GM10248 (cell line): Measurements from ENCODE around the gene LRRC4C.

ENCODE experiments used
- CTCF ChIA-PET: fragments of 300-600 bp; sonication (Branson Sonifier 250); formaldehyde crosslinking; extraction: SDS; loops from one replicate; lab custom pipeline; 2021; ENCODE audit warnings: antibody characterized with exemption; lab: Yijun Ruan, JAX
- POLR2A ChIA-PET: fragments of 350-650 bp; sonication (Branson Sonifier 250); formaldehyde crosslinking; extraction: SDS; loops from one replicate; lab custom pipeline; 2020; ENCODE audit warnings: antibody characterized with exemption; lab: Yijun Ruan, JAX
- DNase-seq: peaks from one replicate; pipeline ENCODE4 v3.0.0; 2012; ENCODE audit errors: extremely low spot score
- CTCF ChIP-seq: IDR thresholded peaks from 2 replicates; pipeline ENCODE4 v1.5.1; 2012; ENCODE audit warnings: mild to moderate bottlenecking, low read depth; ENCODE audit errors: extremely low read depth, missing control alignments, control extremely low read depth

LRRC4C gene

GRCh38 chr11:41405812-41406211 lies 53.6 kb downstream of the LRRC4C start:
- TF ChIP-seq CTCF: no peak
- no peak for DNase-seq
- ChIA-PET CTCF (interaction anchor here (0.9 kb wide), 1 partner anchor 1878 kb away, joined by 3 read pairs; no protein-coding TSS in a partner anchor), POLR2A (no interaction called here)

GRCh38 chr11:41404109-41404508 lies 55.3 kb downstream of the LRRC4C start:
- no peak for DNase-seq
- POLR2A ChIA-PET: no interaction called here
- CTCF ChIA-PET: no interaction called here
- TF ChIP-seq CTCF: no peak

- POLR2A ChIA-PET: no interaction called here
- CTCF ChIA-PET: no interaction called here
- TF ChIP-seq CTCF: no peak
- no peak for DNase-seq
Measured at GRCh38 chr11:41403458-41403857, 56.0 kb downstream of the LRRC4C start.

- no peak for DNase-seq
- POLR2A ChIA-PET: no interaction called here
- TF ChIP-seq CTCF: no peak
- CTCF ChIA-PET: no interaction called here
Measured at GRCh38 chr11:41400819-41401382, 58.6 kb downstream of the LRRC4C start.

- TF ChIP-seq CTCF: no peak
- ChIA-PET POLR2A (no interaction called here), CTCF (no interaction called here)
- DNase-seq: no peak
Measured at GRCh38 chr11:41400124-41400523, 59.3 kb downstream of the LRRC4C start.

GRCh38 chr11:41399323-41399722 lies 60.1 kb downstream of the LRRC4C start:
- POLR2A ChIA-PET: no interaction called here
- no peak for TF ChIP-seq CTCF
- DNase-seq: no peak
- CTCF ChIA-PET: no interaction called here
